Endodermal cell (in vitro differentiated cells): ENCODE results near the gene LIPE. TPM values are rescaled to one million over a fixed set of nuclear protein-coding genes. Genes with fewer than 3 reads are reported as not detected.

Source experiments
- DNase-seq: peaks from one replicate; pipeline ENCODE4 v3.0.0-alpha.2; 2017
- H3K27ac ChIP-seq: 2 replicates; pipeline ENCODE4 v1.5.1; 2013; ENCODE audit warnings: mild to moderate bottlenecking, low read depth, low read length, moderate library complexity
- H3K27me3 ChIP-seq: 2 replicates; pipeline ENCODE4 v1.6.1; 2013; ENCODE audit warnings: mild to moderate bottlenecking, low read length, moderate library complexity; ENCODE audit not compliant: insufficient read depth, control insufficient read depth, poor library complexity, severe bottlenecking
- H3K36me3 ChIP-seq: 2 replicates; pipeline ENCODE4 v1.7.0; 2013; ENCODE audit warnings: mild to moderate bottlenecking, low read length, moderate library complexity; ENCODE audit not compliant: control insufficient read depth, insufficient read depth
- H3K4me1 ChIP-seq: one replicate; pipeline ENCODE4 v1.7.0; 2013; ENCODE audit warnings: low read length; ENCODE audit not compliant: control insufficient read depth, insufficient read depth
- H3K4me3 ChIP-seq: 2 replicates; pipeline ENCODE4 v1.5.1; 2013; ENCODE audit warnings: mild to moderate bottlenecking, low read length, moderate library complexity
- H3K9ac ChIP-seq: 2 replicates; pipeline ENCODE4 v1.6.1; 2013; ENCODE audit warnings: mild to moderate bottlenecking, low read length, moderate library complexity; ENCODE audit not compliant: poor library complexity, severe bottlenecking; ENCODE audit errors: extremely low read depth
- H3K9me3 ChIP-seq: 2 replicates; pipeline ENCODE4 v1.6.1; 2013; ENCODE audit warnings: mild to moderate bottlenecking, low read length, moderate library complexity; ENCODE audit not compliant: control insufficient read depth
- H3K27ac Mint-ChIP-seq: 2 replicates; pipeline ENCODE4 v1.8.0; 2020; ENCODE audit warnings: mixed read lengths
- H3K27me3 Mint-ChIP-seq: 2 replicates; pipeline ENCODE4 v1.8.0; 2021; ENCODE audit warnings: mild to moderate bottlenecking, mixed read lengths; ENCODE audit not compliant: insufficient read depth
- H3K36me3 Mint-ChIP-seq: 2 replicates; pipeline ENCODE4 v1.8.0; 2020; ENCODE audit warnings: low read depth, mixed read lengths
- H3K4me1 Mint-ChIP-seq: 2 replicates; pipeline ENCODE4 v1.8.0; 2020; ENCODE audit warnings: mixed read lengths
- H3K4me3 Mint-ChIP-seq: 2 replicates; pipeline ENCODE4 v1.8.0; 2020; ENCODE audit warnings: mild to moderate bottlenecking, moderate library complexity, mixed read lengths
- H3K9me3 Mint-ChIP-seq: 2 replicates; pipeline ENCODE4 v1.8.0; 2020; ENCODE audit warnings: mild to moderate bottlenecking, mixed read lengths
- CTCF ChIP-seq: fragments of 200-600 bp; sonication (generic); conservative IDR thresholded peaks from 2 replicates; pipeline ENCODE4 v1.5.0; 2021; ENCODE audit warnings: antibody characterized with exemption, mild to moderate bottlenecking
- WGBS, 2 experiments: methylation state at CpG; one replicate each; pipeline versions ENCODE4 v1.1.5 to v1.1.7; 2013; ENCODE audit warnings: missing lambda C conversion rate in 2 of 2, mixed read lengths in 1 of 2; ENCODE audit not compliant: insufficient coverage in 1 of 2, insufficient read length in 1 of 2; 5-methylcytosine and 5-hydroxymethylcytosine counted together
- total RNA-seq, 2 donors: library from RNA; stranded (reverse); fragmentation: NEBNext Ultra II Directional in 1 of 2; extraction: Animal tissue kit (Norgen Biotek cat#: 25700) in 1 of 2; gene quantifications; 2 replicates in 1 of 2; 3 replicates in 1 of 2; pipeline ENCODE4 v1.2.1, GENCODE V29; 2021

LIPE gene
- total RNA-seq, 2 donors from 2014 or later = 5.9 to 8.1 TPM

GRCh38 chr19:42421591-42422031 lies 5.6 kb downstream of the LIPE start:
- Histone ChIP-seq H3K9me3 (no peaks in the 10 kb centered on the region), H3K4me3 (no peak overlapping the region), H3K9ac (no peak overlapping the region), H3K4me1 (no peaks in the 10 kb centered on the region), H3K27me3 (peaks cover 26% of the 10 kb centered on the region), H3K36me3 (no peaks in the 10 kb centered on the region), H3K27ac (no peak overlapping the region)
- no peak for DNase-seq
- H3K36me3 Mint-ChIP-seq = peaks cover 3% of the 10 kb centered on the region
- H3K9me3 Mint-ChIP-seq = peaks cover 7% of the 10 kb centered on the region
- TF ChIP-seq CTCF = no peak
- H3K4me1 Mint-ChIP-seq = peaks cover 3% of the 10 kb centered on the region
- H3K27me3 Mint-ChIP-seq = peaks cover 88% of the 10 kb centered on the region
- H3K4me3 Mint-ChIP-seq = no peak overlapping the region
- WGBS, 2 experiments = 87 to 97% methylated on average over 7 to 9 of the region's 9 CpGs
- H3K27ac Mint-ChIP-seq = no peak overlapping the region

DNA sequence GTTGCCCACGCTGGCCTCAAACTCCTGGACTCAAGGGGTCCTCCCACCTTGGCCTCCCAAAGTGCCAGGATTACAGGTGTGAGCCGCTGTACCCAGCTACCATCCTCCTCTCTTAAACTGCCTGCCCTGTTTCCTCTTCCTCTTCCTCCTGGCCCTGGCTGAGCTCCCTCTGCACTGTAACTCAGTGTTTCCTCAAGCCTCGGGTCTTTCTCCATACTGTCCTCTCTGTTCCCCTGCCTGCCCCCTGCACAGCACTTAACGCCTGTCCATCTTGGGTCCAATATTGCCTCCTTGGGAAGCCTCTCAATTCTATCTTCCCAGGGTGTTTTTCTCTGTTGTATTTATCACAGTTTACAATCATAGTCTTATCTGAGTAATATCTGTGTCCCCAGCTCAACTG lies 6.1 kb downstream of the LIPE start:
- TF ChIP-seq CTCF = no peak
- Mint-ChIP-seq H3K9me3 (peaks cover 7% of the 10 kb centered on the region), H3K4me3 (no peak overlapping the region), H3K27ac (no peak overlapping the region), H3K4me1 (peaks cover 3% of the 10 kb centered on the region), H3K27me3 (peaks cover 88% of the 10 kb centered on the region), H3K36me3 (peaks cover 3% of the 10 kb centered on the region)
- no peaks in the 10 kb centered on the region for H3K4me1 ChIP-seq
- no peak overlapping the region for H3K9ac ChIP-seq
- H3K36me3 ChIP-seq = no peaks in the 10 kb centered on the region
- H3K27me3 ChIP-seq = peaks cover 26% of the 10 kb centered on the region
- H3K4me3 ChIP-seq = no peak overlapping the region
- no peaks in the 10 kb centered on the region for H3K9me3 ChIP-seq
- no peak overlapping the region for H3K27ac ChIP-seq
- DNase-seq = no peak
- 90 to 96% methylated on average over 3 to 4 of the region's 4 CpGs for WGBS, 2 experiments

DNA sequence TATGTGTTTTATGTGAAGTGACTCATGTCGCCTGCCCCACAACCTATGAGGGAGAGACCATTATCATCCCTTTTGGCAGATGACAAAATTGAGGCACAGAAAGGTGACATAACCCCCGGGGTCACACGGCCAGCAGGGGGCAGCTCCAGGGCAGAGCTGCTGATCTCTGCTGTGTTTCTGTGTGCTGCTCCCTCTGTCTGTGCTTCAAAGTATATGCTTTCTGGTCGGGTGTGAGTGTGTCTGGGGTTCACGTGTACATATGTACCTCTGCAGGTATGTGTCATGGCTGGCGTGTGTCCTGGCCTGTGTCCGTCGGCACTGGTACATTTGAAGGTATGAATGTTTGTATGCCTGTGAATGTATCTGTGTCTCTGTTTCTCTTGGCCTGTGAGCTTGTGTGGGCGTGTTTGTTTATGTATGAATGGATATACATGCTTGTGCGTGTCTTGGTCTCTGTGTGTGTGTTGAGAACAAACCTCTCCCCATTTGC lies 7.1 kb downstream of the LIPE start:
- H3K9ac ChIP-seq = no peak overlapping the region
- no peak overlapping the region for H3K27ac ChIP-seq
- WGBS, 2 experiments = 52 to 65% methylated on average over 3 to 8 of the region's 10 CpGs
- H3K27me3 ChIP-seq = peaks cover 26% of the 10 kb centered on the region
- peaks cover 3% of the 10 kb centered on the region for H3K36me3 Mint-ChIP-seq
- no peaks in the 10 kb centered on the region for H3K9me3 ChIP-seq
- peaks cover 3% of the 10 kb centered on the region for H3K4me1 Mint-ChIP-seq
- no peak overlapping the region for H3K4me3 Mint-ChIP-seq
- DNase-seq = peak; percentile 81
- H3K4me1 ChIP-seq = no peaks in the 10 kb centered on the region
- peaks cover 91% of the 10 kb centered on the region for H3K27me3 Mint-ChIP-seq
- no peaks in the 10 kb centered on the region for H3K36me3 ChIP-seq
- TF ChIP-seq CTCF = peak; percentile 90
- peaks cover 7% of the 10 kb centered on the region for H3K9me3 Mint-ChIP-seq
- H3K27ac Mint-ChIP-seq = no peak overlapping the region
- H3K4me3 ChIP-seq = no peak overlapping the region
